IPS DF 4.7 (cell line): ENCODE results near the gene MCRIP2.
"Not testable (repeated sequence)": the region's sequence is repeated elsewhere in the genome, so short reads cannot be mapped to it uniquely, and the experiment has no call there.

Experiments used
- DNase-seq: peaks from one replicate; pipeline ENCODE4 v3.0.0-alpha.2; 2013; ENCODE audit warnings: low spot score; ENCODE audit errors: extremely low read depth

MCRIP2 gene

GRCh38 chr16:641326-642188 lies at the start of gene MCRIP2:
Gene MCRIP2, plus strand, starts transcription at chr16:641828. Its CDS starts 164 bp downstream, at chr16:641992.
- DNase-seq, result no peak

- no peak for DNase-seq
These were observed 49.6 kb upstream of the MCRIP2 start for GRCh38 chr16:591892-592517.

- DNase-seq, result no peak
These were observed 48.9 kb upstream of the MCRIP2 start for GRCh38 chr16:592518-593306.

GRCh38 chr16:593406-593805 lies 48.2 kb upstream of the MCRIP2 start:
- DNase-seq, result no peak

GRCh38 chr16:593807-594206 lies 47.8 kb upstream of the MCRIP2 start:
- no peak for DNase-seq

- DNase-seq, result no peak
These were observed 46.5 kb upstream of the MCRIP2 start for GRCh38 chr16:595094-595528.

- DNase-seq, result no peak
These were observed 45.5 kb upstream of the MCRIP2 start for GRCh38 chr16:595942-596735.

GRCh38 chr16:596736-597060 lies 44.9 kb upstream of the MCRIP2 start:
- DNase-seq, result no peak

GRCh38 chr16:597655-598054 lies 44.0 kb upstream of the MCRIP2 start:
- not testable (repeated sequence) for DNase-seq

- no peak for DNase-seq
These were observed 42.5 kb upstream of the MCRIP2 start for GRCh38 chr16:598823-599739.

- DNase-seq, result no peak
These were observed 40.8 kb upstream of the MCRIP2 start for GRCh38 chr16:600781-601180.

GRCh38 chr16:603933-604332 lies 37.7 kb upstream of the MCRIP2 start:
- DNase-seq, result no peak

GRCh38 chr16:606656-607307 lies 34.8 kb upstream of the MCRIP2 start:
- no peak for DNase-seq

- no peak for DNase-seq
These were observed 33.6 kb upstream of the MCRIP2 start for GRCh38 chr16:608019-608418.

- no peak for DNase-seq
These were observed 32.3 kb upstream of the MCRIP2 start for GRCh38 chr16:609316-609715.

- DNase-seq, result no peak
These were observed 31.6 kb upstream of the MCRIP2 start for GRCh38 chr16:609984-610383.

- no peak for DNase-seq
These were observed 30.9 kb upstream of the MCRIP2 start for GRCh38 chr16:610513-611381.

GRCh38 chr16:615122-615521 lies 26.5 kb upstream of the MCRIP2 start:
- no peak for DNase-seq
